IMR-90 (cell line): ENCODE data around the gene CDH13. TPM values are rescaled to one million over a fixed set of nuclear protein-coding genes. Genes with fewer than 3 reads are reported as not detected.

Experiments
- ATAC-seq: fragments of 200-7000 bp; cut with Tn5 transposase; 2 replicates; pipeline ENCODE4 v1.9.1; 2020; ENCODE audit warnings: low read depth, mild to moderate bottlenecking, moderate library complexity
- BruUV-seq: library from RNA; stranded (reverse); fragments of 400-500 nt; replicated peaks from 2 replicates; lab custom pipeline; 2021; lab: Mats Ljungman, UMichigan
- CTCF ChIA-PET: fragments of 300-600 bp; formaldehyde crosslinking; extraction: SDS; loops from one replicate; lab custom pipeline; 2021; ENCODE audit warnings: antibody characterized with exemption; lab: Yijun Ruan, JAX
- POLR2A ChIA-PET: fragments of 300-600 bp; sonication (Branson Sonifier 250); formaldehyde crosslinking; loops from one replicate; lab custom pipeline; 2022; ENCODE audit warnings: antibody characterized with exemption; ENCODE audit not compliant: unreplicated experiment; lab: Charles Lee
- DNase-seq: peaks from one replicate; pipeline ENCODE4 v3.0.0; 2013
- H2AFZ ChIP-seq: replicated peaks from 2 replicates; pipeline ENCODE3; 2013; ENCODE audit warnings: low read length, mild to moderate bottlenecking; ENCODE audit not compliant: poor library complexity
- H2AK5ac ChIP-seq: 2 replicates; pipeline ENCODE4 v1.6.1; 2013; ENCODE audit warnings: low read depth, low read length, inconsistent platforms
- H2AK9ac ChIP-seq: replicated peaks from 2 replicates; pipeline ENCODE3; 2013; ENCODE audit warnings: mild to moderate bottlenecking, low read depth, low read length, moderate library complexity; ENCODE audit not compliant: poor library complexity
- H2BK120ac ChIP-seq: 2 replicates; pipeline ENCODE4 v1.6.1; 2013; ENCODE audit warnings: low read depth, low read length, inconsistent platforms
- H2BK15ac ChIP-seq: 3 replicates; pipeline ENCODE4 v1.6.1; 2013; ENCODE audit warnings: low read depth, low read length, inconsistent platforms
- H2BK20ac ChIP-seq: 2 replicates; pipeline ENCODE4 v1.6.1; 2013; ENCODE audit warnings: low read depth, mild to moderate bottlenecking, inconsistent platforms, low read length, moderate library complexity
- H2BK5ac ChIP-seq: 2 replicates; pipeline ENCODE4 v1.6.1; 2013; ENCODE audit warnings: mild to moderate bottlenecking, low read depth, low read length, inconsistent platforms; ENCODE audit not compliant: poor library complexity, severe bottlenecking
- H3K14ac ChIP-seq: replicated peaks from 2 replicates; pipeline ENCODE4 v1.6.1; 2013; ENCODE audit warnings: low read depth, low read length, inconsistent platforms
- H3K18ac ChIP-seq: 2 replicates; pipeline ENCODE4 v1.6.1; 2013; ENCODE audit warnings: low read depth, low read length, control low read depth
- H3K23ac ChIP-seq: 2 replicates; pipeline ENCODE4 v1.6.1; 2013; ENCODE audit warnings: low read depth, low read length, inconsistent platforms
- H3K27ac ChIP-seq: 2 replicates; pipeline ENCODE4 v1.5.1; 2013; ENCODE audit warnings: mild to moderate bottlenecking, control low read depth, low read length; ENCODE audit not compliant: insufficient read depth
- H3K27me3 ChIP-seq: 2 replicates; pipeline ENCODE4 v1.6.1; 2013; ENCODE audit warnings: low read length; ENCODE audit not compliant: control insufficient read depth, insufficient read depth
- H3K36me3 ChIP-seq: 2 replicates; pipeline ENCODE4 v1.6.1; 2013; ENCODE audit warnings: low read length, mixed read lengths; ENCODE audit not compliant: control insufficient read depth, insufficient read depth
- H3K4ac ChIP-seq: 2 replicates; pipeline ENCODE4 v1.6.1; 2013; ENCODE audit warnings: low read depth, low read length, inconsistent platforms
- H3K4me1 ChIP-seq: 2 replicates; pipeline ENCODE4 v1.6.1; 2013; ENCODE audit warnings: low read length, mixed read lengths; ENCODE audit not compliant: control insufficient read depth, insufficient read depth
- H3K4me2 ChIP-seq: 2 replicates; pipeline ENCODE4 v1.6.1; 2013; ENCODE audit warnings: low read depth, mild to moderate bottlenecking, control low read depth, low read length, moderate library complexity
- H3K4me3 ChIP-seq: 2 replicates; pipeline ENCODE4 v1.5.1; 2013; ENCODE audit warnings: low read depth, mild to moderate bottlenecking, control low read depth, low read length, moderate library complexity; ENCODE audit not compliant: insufficient read depth
- H3K56ac ChIP-seq: 2 replicates; pipeline ENCODE4 v1.6.1; 2013; ENCODE audit warnings: low read length, inconsistent platforms; ENCODE audit not compliant: insufficient read depth; ENCODE audit errors: extremely low read depth
- H3K79me1 ChIP-seq, 2 experiments: 2 replicates each; pipeline ENCODE4 v1.6.1; 2013; ENCODE audit warnings: low read length in 2 of 2, inconsistent platforms in 1 of 2, low read depth in 1 of 2
- H3K9ac ChIP-seq: 2 replicates; pipeline ENCODE4 v1.6.1; 2013; ENCODE audit warnings: low read depth, low read length, control low read depth
- H3K9me1 ChIP-seq: 2 replicates; pipeline ENCODE4 v1.6.1; 2013; ENCODE audit warnings: low read length, inconsistent platforms; ENCODE audit not compliant: insufficient read depth
- H3K9me3 ChIP-seq: 2 replicates; pipeline ENCODE4 v1.6.1; 2013; ENCODE audit warnings: low read length; ENCODE audit not compliant: control insufficient read depth, insufficient read depth
- H4K20me1 ChIP-seq: 2 replicates; pipeline ENCODE4 v1.6.1; 2013; ENCODE audit warnings: low read length, inconsistent platforms; ENCODE audit not compliant: insufficient read depth
- H4K5ac ChIP-seq: 2 replicates; pipeline ENCODE4 v1.6.1; 2013; ENCODE audit warnings: mild to moderate bottlenecking, low read depth, low read length, control low read depth
- H4K8ac ChIP-seq, 2 experiments: 2 replicates each; pipeline ENCODE4 v1.6.1; 2013; ENCODE audit warnings: low read depth in 2 of 2, low read length in 2 of 2, control low read depth in 1 of 2, inconsistent platforms in 1 of 2
- H4K91ac ChIP-seq: 2 replicates; pipeline ENCODE4 v1.6.1; 2013; ENCODE audit warnings: low read depth, low read length, inconsistent platforms; ENCODE audit not compliant: insufficient read depth
- CEBPB ChIP-seq: IDR thresholded peaks from 2 replicates; pipeline ENCODE4 v1.6.1; 2012; ENCODE audit warnings: low read depth, low read length, improper control_type of control experiment
- CHD1 ChIP-seq: IDR thresholded peaks from 2 replicates; pipeline ENCODE4 v1.6.1; 2012; ENCODE audit warnings: low read depth, low read length, improper control_type of control experiment
- CTCF ChIP-seq: conservative IDR thresholded peaks from 2 replicates; pipeline ENCODE4 v1.5.1; 2012; ENCODE audit warnings: mild to moderate bottlenecking, low read depth, low read length, improper control_type of control experiment
- ELK1 ChIP-seq: fragments of 150-350 bp; IDR thresholded peaks from 2 replicates; pipeline ENCODE4 v1.6.1; 2016; ENCODE audit warnings: low read depth, mild to moderate bottlenecking, low read length, moderate library complexity, borderline replicate concordance
- FOS ChIP-seq: fragments of 150-350 bp; IDR thresholded peaks from 2 replicates; pipeline ENCODE4 v1.6.1; 2016; ENCODE audit warnings: low read depth, low read length
- MAZ ChIP-seq: IDR thresholded peaks from 2 replicates; pipeline ENCODE4 v1.6.1; 2012; ENCODE audit warnings: low read depth, mild to moderate bottlenecking, low read length, improper control_type of control experiment, moderate library complexity, borderline replicate concordance
- MXI1 ChIP-seq: IDR thresholded peaks from 2 replicates; pipeline ENCODE4 v1.6.1; 2012; ENCODE audit warnings: low read depth, mild to moderate bottlenecking, low read length, moderate library complexity, borderline replicate concordance
- NFE2L2 ChIP-seq: fragments of 150-350 bp; IDR thresholded peaks from 2 replicates; pipeline ENCODE4 v1.6.1; 2016; ENCODE audit warnings: low read depth, mild to moderate bottlenecking, low read length
- POLR2A ChIP-seq: IDR thresholded peaks from 2 replicates; pipeline ENCODE4 v1.6.1; 2012; ENCODE audit warnings: mild to moderate bottlenecking, low read depth, low read length
- RAD21 ChIP-seq: IDR thresholded peaks from 2 replicates; pipeline ENCODE4 v1.6.1; 2012; ENCODE audit warnings: low read length, improper control_type of control experiment
- RCOR1 ChIP-seq: IDR thresholded peaks from 2 replicates; pipeline ENCODE4 v1.6.1; 2012; ENCODE audit warnings: mild to moderate bottlenecking, low read length, improper control_type of control experiment; ENCODE audit not compliant: insufficient replicate concordance
- SMC3 ChIP-seq: fragments of 150-350 bp; IDR thresholded peaks from 2 replicates; pipeline ENCODE4 v1.6.1; 2016; ENCODE audit warnings: low read depth, mild to moderate bottlenecking, antibody characterized with exemption, low read length, moderate library complexity
- USF2 ChIP-seq: fragments of 150-350 bp; IDR thresholded peaks from 2 replicates; pipeline ENCODE4 v1.6.1; 2017; ENCODE audit warnings: mild to moderate bottlenecking, antibody characterized with exemption, low read length, low read depth
- WGBS, 2 experiments: methylation state at CpG; one replicate each; pipeline versions ENCODE4 v1.1.5 to v1.1.7; 2013; ENCODE audit warnings: missing lambda C conversion rate in 2 of 2; ENCODE audit not compliant: insufficient read length in 1 of 2; ENCODE audit errors: extremely low coverage in 2 of 2; 5-methylcytosine and 5-hydroxymethylcytosine counted together
- dilution Hi-C: fragments of 300-500 bp; cut with HindIII; formaldehyde crosslinking; loops from one replicate; pipeline ENCODE4 v1.14.3; 2018; ENCODE audit warnings: low sequenced_read_pairs; ENCODE audit not compliant: unreplicated experiment
- in situ Hi-C: fragments of 300-500 bp; cut with MboI; formaldehyde crosslinking; loops from 3 replicates; pipeline ENCODE4 v1.14.3; 2019; ENCODE audit warnings: low sequenced_read_pairs, inconsistent platforms, mixed read lengths
- intact Hi-C: fragments of 100-400 bp; cut with micrococcal nuclease; formaldehyde crosslinking; loops from 2 replicates; pipeline ENCODE4 v1.10.0; 2022
- polyA plus RNA-seq, 3 experiments: library from polyadenylated mRNA; depleted of rRNA; stranded (reverse); fragments of >200 nt; gene quantifications; 2 replicates each; pipeline ENCODE4 v1.2.3, GENCODE V29; 2012; ENCODE audit warnings: low replicate concordance in 1 of 3
- total RNA-seq: library from RNA; depleted of rRNA; stranded (reverse); fragments of >200 nt; gene quantifications from 2 replicates; pipeline ENCODE4 v1.2.3, GENCODE V29; 2012

Gene CDH13
- total and polyA plus RNA-seq, 2 of the 4 experiments (the other 2 are of a cell fraction), result 61.6 to 74.7 TPM

- no peak overlapping the region for H3K14ac ChIP-seq
- no peak overlapping the region for H4K91ac ChIP-seq
- in situ Hi-C loops (no loop called here), intact Hi-C loops (no loop called here), dilution Hi-C loops (no loop called here)
- no peak overlapping the region for H3K4me3 ChIP-seq
- CTCF ChIA-PET, result no interaction called here
- no peak overlapping the region for H4K5ac ChIP-seq
- no peak for ATAC-seq
- H3K4ac ChIP-seq, result no peak overlapping the region
- no peak overlapping the region for H3K18ac ChIP-seq
- no peak overlapping the region for H3K56ac ChIP-seq
- no peak overlapping the region for H2BK20ac ChIP-seq
- no peak for TF ChIP-seq ELK1
- TF ChIP-seq CTCF, result no peak
- TF ChIP-seq CHD1, result no peak
- TF ChIP-seq NFE2L2, result no peak
- TF ChIP-seq POLR2A, result no peak
- TF ChIP-seq FOS, result no peak
- no peak for TF ChIP-seq RCOR1
- TF ChIP-seq RAD21, result no peak
- TF ChIP-seq SMC3, result no peak
- TF ChIP-seq MXI1, result no peak
- no peak for TF ChIP-seq MAZ
- TF ChIP-seq USF2, result no peak
- no peak for TF ChIP-seq CEBPB
- H2BK120ac ChIP-seq, result no peak overlapping the region
- no peak overlapping the region for H3K23ac ChIP-seq
- no peaks in the 10 kb centered on the region for H3K9me1 ChIP-seq
- WGBS, 2 experiments, result no CpG with 5 or more reads among the region's 2 CpGs
- H2BK5ac ChIP-seq, result no peak overlapping the region
- no peak overlapping the region for H2AFZ ChIP-seq
- H3K4me2 ChIP-seq, result no peak overlapping the region
- H3K27me3 ChIP-seq, result no peaks in the 10 kb centered on the region
- POLR2A ChIA-PET, result no interaction called here
- H2BK15ac ChIP-seq, result no peak overlapping the region
- no peak overlapping the region for H3K27ac ChIP-seq
- H3K79me1 ChIP-seq, result no peaks in the 10 kb centered on the region; a peak in 1 of 4 replicates
- peak; percentile 34 for DNase-seq
- H4K8ac ChIP-seq, result no peak overlapping the region
- no peak overlapping the region for H2AK5ac ChIP-seq
- no peaks in the 10 kb centered on the region for H3K4me1 ChIP-seq
- H3K9me3 ChIP-seq, result no peaks in the 10 kb centered on the region
- H4K20me1 ChIP-seq, result no peaks in the 10 kb centered on the region
- no TSS peak for BruUV-seq
- H2AK9ac ChIP-seq, result no peak overlapping the region
- H3K36me3 ChIP-seq, result no peaks in the 10 kb centered on the region
- H3K9ac ChIP-seq, result no peak overlapping the region
Measured at GRCh38 chr16:83054283-83054682, 427.5 kb downstream of the CDH13 start.
